Anterior cingulate cortex (tissue), 58 donors: ENCODE data around the gene SORCS3.
"Not testable (repeated sequence)": the region's sequence is repeated elsewhere in the genome, so short reads cannot be mapped to it uniquely, and the experiment has no call there.

Experiments
- DNase-seq, 58 donors: peaks; one replicate each; lab custom pipeline; 2025; lab: John Stamatoyannopoulos, UW

SORCS3 gene

DNA sequence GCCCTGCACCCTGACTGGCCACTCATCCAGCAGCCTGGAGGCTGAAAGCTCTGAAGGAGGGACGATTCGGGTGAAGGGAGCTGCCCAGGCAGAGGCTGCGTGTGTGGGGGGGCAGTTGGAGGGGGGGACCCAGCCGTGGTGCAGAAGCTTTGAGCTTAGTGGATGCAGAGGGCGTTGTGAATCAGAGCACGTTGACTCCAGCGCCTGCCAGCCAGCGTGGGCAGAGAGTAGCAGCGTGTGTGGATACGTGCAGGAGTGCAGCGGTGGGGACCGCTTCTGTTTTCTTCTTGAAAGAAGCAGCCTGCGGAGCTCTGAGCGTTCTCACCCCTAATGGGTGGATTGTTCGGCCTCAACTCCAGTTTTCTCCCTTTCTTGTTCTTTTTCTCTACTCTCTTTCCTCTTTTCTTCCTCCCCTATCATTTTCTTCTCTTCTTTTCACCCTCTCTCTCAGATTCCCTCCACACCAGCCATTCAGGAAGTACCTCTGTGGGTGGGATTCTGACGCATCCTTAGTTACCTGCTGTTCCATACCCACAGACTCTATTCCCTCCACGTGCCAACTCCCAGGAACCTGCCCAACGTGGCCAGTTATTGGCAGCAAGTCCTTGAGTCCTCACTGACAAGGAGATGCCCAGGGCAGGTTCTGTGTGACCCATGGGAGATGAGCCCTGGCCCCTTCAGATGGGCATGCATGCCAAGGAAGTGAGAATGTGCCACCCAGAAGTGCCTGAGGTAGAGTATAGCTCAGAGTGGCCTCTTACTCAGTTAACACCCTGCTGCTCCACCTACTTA lies 47.4 kb downstream of the SORCS3 start:
- DNase-seq = peak in 54 of 58 donors; percentile 12 to 85 (median 63)

DNA sequence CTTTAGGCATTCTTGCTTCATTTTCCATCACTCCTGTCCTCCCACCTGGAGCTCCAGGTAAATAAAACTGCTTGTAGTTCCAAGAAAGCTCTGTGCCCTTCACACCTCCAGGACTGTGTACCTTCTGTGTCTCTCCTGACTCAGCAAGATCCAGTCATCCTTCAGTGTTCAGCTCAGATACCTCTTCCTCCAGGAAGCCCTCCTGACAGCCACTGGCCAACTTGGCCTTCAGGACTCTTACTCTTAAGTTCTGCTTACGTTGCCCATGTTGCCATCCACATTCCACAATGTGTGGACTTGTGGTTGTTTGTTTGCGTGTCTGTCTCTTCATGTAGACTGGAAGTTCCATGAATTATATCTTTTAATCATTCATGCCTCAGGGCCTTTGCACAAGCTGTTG lies 48.0 kb downstream of the SORCS3 start:
- no peak for DNase-seq

DNA sequence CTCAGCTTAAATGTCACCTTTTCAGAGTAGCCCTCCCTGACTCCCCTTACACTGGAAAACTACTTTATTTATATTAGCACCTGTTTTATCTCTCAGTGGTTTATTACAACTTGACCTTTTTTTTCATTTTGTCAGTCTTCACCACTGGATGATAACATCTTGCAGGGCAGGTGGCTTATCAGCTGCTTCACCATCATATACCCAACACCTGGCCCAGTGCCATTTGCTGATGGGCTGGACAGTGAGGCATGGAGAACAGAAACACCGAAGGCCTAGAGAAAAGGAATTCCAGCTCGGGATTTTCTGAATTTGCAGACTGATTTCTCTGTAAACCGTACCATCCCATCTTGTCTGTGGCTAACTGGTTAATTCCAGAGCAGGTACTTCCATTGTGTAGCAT lies 48.5 kb downstream of the SORCS3 start:
- DNase-seq = no peak

DNA sequence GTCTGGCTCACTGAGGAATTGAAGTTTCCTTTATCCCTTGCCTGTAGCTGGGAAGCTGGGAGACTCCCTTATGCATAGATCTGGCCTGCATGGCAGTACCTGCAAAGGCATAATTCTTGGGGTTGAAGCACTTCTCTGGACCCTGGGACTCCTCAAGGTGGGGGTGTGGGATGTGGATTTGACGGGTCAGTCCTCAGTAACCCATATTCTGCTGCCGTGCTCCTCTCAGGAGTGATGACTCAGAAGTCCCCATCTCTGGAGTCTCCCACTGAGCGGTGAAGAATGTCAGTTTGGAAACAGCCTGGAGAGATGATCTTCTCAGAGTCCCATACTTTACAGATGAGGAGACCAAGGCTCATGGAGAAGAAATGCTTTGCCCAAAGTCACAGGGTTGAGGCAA lies 49.0 kb downstream of the SORCS3 start:
- DNase-seq = no peak

DNA sequence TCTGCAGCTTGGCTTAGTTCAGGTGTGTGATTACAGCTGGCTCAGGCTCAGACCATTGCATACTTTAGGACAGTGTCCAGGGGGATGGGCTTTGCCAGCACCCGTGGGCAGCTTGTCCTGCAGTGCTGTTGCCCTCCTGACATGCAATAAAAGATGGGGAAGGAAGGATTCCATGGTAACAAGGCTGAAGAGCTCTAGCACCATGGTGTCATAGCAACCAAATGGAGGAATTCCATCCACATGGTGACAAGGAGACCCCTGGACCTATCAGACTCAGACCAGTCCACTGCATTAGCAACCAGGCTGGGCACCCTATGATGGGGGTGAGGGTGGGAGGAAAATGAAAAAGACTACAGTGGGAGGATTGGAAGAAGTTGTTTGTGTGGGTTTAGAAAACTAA lies 49.9 kb downstream of the SORCS3 start:
- no peak for DNase-seq

DNA sequence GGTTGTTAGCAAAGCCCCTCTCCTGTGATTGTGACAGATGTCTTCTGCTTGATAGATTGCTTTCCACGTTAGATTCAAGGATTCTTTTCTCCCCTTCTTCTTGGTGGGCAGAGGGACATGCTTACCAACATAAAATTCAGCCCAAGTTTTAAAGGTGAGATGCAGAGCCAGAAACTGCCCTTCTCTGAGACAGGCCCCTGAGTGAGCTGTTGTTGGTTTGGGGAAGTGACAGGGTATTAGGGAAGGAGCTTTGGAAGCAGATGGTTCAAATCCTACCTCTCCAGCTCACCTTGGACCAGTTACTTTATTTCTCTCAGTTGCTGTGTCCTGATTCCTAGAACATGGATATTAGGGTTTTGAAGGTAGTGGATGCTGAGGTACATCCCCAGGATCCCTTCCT lies 53.0 kb downstream of the SORCS3 start:
- DNase-seq = no peak

DNA sequence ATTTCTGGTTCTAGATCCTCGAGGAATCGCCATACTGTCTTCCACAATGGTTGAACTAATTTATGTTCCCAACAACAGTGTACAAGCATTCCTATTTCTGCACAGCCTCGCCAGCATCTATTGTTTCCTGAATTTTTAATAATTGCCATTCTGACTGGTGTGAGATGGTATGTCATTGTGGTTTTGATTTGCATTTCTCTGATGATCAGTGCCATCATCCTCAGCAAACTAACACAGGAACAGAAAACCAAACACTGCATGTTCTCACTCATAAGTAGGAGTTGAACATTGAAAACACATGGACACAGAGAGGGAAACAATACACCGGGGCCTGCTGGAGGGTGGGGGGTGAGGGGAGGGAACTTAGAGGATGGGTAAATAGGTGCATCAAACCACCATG lies 62.2 kb downstream of the SORCS3 start:
- DNase-seq = not testable (repeated sequence)

DNA sequence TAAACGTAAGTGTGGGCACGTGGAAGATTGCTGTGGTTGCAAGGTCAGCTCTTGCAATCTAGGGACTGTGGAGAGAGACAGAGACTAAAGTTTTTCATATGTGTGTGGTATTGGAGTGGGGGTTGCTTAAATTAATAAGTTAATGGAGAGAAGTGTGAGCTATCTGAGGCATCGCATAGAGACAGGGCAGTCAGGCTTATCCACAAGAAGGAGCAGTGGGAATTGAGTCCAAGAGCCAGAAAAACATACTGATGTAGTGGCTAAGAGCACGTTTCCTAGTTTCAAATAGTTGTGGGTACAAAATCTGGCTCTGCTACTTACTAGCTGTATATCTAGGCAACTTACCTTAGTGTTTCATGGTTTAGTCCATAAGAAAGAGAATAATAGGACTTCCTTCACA lies 65.8 kb downstream of the SORCS3 start:
- DNase-seq = no peak

DNA sequence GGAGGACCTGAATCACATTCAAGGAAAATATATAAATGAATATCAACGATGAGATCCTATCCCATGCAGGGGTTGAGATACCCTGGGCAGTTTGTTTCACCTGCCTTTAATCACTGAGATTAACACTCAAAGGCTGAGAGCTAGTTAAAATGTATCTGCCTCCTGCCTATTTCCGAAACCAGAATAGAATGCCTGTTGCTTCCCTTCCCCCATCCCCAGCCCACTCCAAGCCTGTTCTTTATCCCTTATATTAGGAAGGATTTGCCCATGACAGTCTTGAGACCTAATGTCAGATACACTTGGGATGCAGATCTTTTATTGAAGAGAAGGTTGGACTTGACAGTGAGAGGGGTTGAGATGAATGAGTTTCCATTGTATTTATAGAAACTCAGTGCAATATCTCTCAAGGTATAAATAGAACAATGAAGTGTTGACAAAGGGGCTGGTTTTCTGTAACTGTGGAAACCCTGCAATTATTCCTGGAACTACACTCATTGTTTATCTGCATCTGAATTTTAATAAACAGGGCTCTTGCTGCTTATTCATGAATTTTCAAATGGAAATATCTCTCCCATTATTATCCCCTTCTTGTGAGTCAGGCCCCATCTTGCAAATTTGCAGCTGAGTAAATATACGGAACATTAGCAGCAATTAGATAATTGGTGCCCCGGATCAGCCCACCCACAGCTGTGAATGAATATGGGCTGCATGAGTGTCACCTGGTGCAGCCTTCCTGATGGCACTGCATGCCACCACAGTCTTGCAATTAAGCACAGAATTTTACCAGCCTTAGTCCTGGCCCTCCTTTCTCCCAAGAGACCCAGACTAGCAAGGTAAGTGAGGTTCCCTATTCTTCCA lies 66.7 kb downstream of the SORCS3 start:
- no peak for DNase-seq

DNA sequence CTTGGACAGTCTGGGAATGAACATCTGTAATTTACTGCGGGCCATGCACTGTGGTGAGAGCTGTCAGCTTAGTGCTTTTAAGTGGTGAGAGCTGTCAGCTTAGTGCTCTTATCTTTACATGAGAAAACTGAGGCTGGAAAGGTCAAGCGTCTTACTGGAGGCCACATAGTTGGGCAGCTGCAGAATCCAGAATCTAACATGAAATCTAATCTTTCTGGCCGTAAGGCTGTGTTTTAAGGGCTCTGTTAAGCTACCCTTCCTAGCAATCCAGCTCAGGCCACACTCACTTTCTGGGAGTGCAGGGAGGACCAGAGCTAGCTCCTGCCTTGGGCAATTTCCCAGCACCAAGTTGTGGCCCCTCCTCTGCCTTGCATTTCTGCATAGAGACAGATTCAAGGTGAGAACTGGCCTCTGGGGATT lies 70.2 kb downstream of the SORCS3 start:
- DNase-seq = no peak

DNA sequence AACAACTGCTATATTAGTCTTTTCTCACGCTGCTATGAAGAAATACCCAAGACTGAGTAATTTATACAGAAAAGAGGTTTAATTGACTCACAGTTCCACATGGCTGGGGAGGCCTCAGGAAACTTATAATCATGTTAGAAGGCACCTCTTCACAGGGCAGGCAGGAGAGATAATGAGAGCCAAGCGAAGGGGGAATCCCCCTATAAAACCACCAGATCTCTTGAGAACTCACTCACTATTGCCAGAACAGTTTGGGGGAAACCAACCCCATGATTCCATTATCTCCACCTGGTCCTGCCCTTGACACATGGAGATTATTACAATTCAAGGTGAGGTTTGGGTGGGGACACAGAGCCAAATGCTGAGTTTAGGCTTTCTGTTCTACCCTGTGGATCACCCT lies 89.5 kb downstream of the SORCS3 start:
- DNase-seq = not testable (repeated sequence)

DNA sequence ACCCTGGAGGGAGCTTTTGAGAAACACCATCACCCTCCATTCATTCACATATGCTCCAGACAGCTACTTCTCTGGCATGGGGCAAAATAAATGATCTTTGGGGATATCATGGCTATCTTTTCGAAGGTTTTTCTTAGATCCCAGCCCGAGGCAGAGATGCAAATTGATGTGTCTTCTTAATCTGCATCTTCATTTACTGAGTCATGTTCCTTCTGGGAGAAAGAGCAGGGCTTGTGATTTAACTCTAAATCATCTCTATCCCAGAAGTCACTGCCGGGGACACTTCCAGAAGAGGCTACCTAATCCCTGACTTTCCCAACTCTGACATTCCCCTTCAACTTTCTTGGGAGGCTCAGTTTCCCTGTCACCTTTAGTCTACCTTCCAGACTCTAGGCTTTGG lies 90.1 kb downstream of the SORCS3 start:
- no peak for DNase-seq

DNA sequence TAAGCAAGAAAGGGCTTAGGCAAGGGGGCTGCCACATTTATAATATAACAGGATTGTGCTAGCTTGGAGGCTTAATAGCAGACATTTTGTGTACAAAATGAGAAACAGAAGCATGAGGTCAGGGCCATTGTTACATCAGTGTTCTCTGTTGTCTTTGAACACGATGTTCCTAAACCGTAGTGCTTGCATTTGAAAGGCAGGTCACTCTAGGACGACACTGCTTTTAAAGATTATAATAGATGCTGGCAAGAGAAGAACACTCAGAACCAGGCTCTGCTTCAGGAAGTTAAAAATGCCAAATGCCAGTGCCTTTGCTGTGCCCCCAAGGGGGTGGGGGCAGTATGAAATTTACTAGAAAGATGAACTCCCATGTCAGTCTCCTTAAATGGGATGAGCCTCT lies 91.1 kb downstream of the SORCS3 start:
- peak in 1 of 58 donors; percentile 25 for DNase-seq

DNA sequence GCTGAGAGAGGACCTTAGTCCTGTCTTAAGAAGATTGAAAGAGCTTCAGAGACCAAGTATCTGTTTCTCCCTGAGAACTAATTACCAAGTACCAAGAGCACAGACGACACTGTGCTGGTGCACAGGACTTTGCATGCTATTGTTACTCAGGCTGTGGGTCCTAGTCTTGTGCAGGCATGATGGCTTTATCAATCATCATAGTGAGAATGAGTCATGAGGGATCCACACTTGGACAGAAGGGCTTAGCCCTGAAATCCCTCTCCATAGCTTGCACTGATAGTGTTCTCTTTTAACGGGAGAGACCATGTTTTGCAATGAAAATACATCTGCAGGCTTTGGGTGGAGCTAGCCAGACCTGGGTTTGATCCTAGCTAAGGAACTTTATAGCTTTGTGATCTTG lies 93.3 kb downstream of the SORCS3 start:
- DNase-seq = no peak

DNA sequence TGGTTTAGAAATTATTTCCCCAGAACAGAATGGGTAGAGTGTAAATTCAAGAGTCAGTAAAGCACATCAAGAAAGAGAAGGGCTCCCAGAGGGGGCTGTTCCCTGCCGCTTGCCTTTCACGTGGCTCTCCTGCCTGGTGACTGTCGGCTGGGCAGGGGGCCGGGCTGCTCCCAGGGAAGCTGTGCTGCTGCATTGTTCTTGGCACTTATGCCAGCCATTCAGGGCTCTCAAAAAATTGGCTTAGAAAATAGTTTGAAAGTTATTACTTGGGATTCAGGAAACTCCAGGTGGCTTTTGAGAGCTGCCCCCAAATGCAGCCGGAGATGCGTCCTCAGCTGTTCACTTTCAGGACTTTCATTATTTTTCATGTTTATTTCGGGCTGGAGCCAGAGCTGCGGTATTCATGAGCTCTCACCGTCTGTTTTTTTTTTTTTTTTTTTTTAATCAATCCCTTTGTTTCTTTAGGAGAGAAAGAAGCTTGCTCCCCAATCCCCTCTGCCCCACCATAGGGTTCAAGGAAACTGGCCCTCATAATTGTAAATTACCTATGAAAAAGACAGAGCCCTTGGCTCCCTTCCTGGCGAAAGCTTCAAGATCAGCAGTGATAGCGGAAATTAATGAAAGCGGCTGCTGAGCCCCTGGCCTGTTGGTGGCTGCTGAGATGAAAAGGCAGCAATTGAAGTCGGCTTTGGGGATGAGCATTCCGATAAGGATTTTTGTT lies 94.1 kb downstream of the SORCS3 start:
- DNase-seq = peak in 30 of 58 donors; percentile 1 to 62 (median 16)

DNA sequence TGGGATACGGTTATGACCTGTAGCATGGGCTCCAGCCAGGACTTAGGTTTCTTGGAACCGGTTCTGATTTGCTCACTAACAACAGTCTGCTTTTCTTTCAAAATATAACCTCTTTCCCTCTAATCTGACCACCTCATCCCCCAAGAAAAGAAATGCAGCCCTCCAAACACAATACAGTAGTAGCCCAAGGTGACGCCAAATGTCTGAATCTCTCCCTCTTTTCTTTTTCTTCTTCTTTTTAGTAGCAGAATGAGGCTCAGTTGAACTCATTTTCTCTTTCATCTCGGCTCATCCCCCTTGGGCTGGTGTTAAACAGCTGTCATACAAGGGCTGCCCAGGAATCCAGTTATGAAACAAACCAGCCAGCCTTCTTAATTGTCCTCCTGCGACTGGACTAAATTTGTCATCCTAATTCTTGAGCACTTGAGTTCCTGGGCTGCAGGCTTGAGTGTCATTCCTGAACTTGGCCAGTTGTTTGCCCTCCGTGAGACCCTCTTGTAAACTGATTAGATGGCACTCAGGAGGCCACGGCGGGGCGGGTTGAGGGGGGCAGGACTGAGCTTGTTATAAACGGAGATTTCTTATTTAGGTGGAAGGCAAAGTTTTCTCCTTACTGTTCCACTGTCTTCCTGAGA lies 94.8 kb downstream of the SORCS3 start:
- DNase-seq = no peak

DNA sequence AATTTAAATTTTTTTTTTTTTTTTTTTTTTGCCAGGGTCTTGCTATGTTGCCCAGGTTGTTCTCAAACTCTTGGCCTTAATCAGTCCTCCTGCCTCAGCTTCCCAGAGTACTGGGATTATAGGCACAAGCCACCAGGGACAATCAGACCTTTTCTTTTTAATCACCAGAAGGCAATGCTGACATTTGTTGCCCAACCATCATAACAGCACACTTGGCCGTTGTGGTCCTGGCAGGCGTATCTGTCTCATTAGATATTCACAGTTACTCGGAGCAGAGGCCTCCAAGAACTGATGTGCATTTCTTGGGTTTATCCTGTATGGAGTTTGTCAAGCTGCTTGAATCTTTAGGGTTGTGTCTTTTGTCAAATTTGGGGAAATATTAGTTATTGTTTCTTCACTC lies 100.0 kb downstream of the SORCS3 start:
- DNase-seq = no peak

DNA sequence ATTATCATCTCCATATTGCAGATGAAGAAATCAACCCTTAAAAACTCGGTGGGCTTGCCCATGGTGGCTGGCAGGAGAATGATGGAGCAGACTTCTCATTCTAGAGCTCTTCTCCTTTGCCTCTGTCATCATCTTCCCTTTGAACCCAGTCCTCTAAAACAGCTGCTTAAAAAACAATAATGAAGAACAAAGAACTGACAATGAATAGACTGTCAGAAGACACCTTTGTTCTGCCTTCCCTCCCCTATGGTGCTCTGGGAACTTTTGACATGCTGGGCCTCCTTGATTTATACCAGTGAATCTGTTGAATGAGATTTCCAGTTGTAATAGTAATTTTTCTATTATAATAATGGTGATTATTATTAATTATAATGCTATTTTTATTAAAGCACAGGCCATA lies 103.0 kb downstream of the SORCS3 start:
- DNase-seq = no peak

DNA sequence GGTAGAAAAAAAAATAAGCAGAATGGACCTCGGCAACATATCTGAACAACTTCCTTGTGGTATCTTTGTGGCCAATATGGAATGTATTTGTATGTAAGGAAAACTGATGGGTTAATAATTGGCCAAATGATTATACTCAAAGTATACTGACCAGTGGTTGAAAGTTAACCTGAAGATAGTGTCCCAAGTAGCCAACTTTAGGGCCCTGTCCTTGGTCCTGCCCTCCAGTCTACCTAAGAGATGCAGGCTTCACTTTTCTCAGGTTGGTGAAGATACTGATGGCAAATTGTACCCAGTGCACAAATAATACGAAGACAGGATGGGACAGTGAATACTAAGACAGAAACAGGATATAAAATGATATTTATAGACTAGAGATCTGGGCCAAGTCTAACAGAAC lies 109.2 kb downstream of the SORCS3 start:
- no peak for DNase-seq

DNA sequence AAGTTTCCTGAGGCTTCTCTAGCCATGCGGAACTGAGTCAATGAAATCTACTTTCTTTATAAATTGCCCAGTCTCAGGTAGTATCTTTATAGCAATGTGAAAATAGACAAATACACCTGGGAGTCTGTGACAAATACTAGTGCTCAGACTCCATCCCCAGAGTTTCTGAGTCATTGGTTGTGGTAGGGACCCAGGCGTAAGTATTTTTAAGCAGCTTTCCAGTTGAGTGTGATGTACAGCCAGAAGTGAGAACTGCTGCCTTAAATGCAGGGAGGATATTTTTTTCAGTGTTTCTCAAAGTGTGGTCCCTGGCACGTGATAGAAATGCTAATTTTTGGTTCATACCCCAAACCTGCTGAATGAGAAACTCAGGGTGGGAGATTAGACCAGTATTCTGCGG lies 121.7 kb downstream of the SORCS3 start:
- DNase-seq = no peak

DNA sequence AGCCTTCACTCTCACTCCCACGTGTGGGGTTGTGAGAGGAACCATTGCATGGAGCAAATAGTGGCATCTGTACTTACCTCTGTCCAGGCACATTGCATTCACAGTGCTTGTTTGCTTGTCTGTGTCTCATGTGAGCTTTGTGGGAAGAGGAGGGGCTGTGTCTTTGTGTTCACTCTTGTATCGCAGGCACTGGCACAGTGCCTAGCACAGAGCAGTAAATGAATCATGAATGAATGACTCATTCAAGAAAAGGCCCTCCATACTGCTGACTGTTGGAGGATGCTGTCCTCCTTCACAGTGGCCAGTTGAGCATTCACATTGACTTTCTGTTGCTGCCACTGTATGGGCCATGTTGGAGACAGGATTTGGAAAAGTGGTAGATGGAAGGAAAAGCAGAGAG lies 125.3 kb downstream of the SORCS3 start:
- peak in 16 of 58 donors; percentile 3 to 61 (median 9) for DNase-seq
